ENCODE measurements around the gene C2CD2.

- TF ChIP-seq CTCF (IDR thresholded peaks at IDR 0.05) (no peak), POLR2AphosphoS5 (IDR thresholded peaks at IDR 0.05) (no peak), POLR2A (IDR thresholded peaks at IDR 0.05; ENCODE audit: low read depth) (no peak)
These were observed 35.9 kb upstream of the C2CD2 start for GRCh38 chr21:41989698-41990097.

Measured in esophagus muscularis mucosa (tissue), 3 donors.